Neural cell (in vitro differentiated cells): ENCODE measurements around the gene GRAMD1C. TPM values are rescaled to one million over a fixed set of nuclear protein-coding genes. Genes with fewer than 3 reads are reported as not detected.

ENCODE experiments used
- H2AFZ ChIP-seq: fragments of 200-600, 300-800 bp; sonication (generic), shearing (Covaris generic); 2 replicates; pipeline ENCODE4 v1.6.0; 2014; ENCODE audit warnings: low read depth, mild to moderate bottlenecking, antibody characterized with exemption, low read length, moderate library complexity
- H3F3A ChIP-seq: fragments of 200-600 bp; shearing (Covaris generic); 2 replicates; pipeline ENCODE4 v1.6.1; 2016; ENCODE audit warnings: mild to moderate bottlenecking, moderate library complexity, mixed read lengths, antibody characterized with exemption, low read length; ENCODE audit not compliant: insufficient read depth, poor library complexity, severe bottlenecking
- H3K27ac ChIP-seq: fragments of 200-600, 300-800 bp; sonication (generic), shearing (Covaris generic); 2 replicates; pipeline ENCODE4 v1.5.1; 2014; ENCODE audit warnings: mild to moderate bottlenecking, low read length, moderate library complexity
- H3K27me3 ChIP-seq: fragments of 300-800, 200-600 bp; sonication (generic), shearing (Covaris generic); 2 replicates; pipeline ENCODE4 v1.6.0; 2014; ENCODE audit warnings: mild to moderate bottlenecking, low read depth, low read length, moderate library complexity; ENCODE audit not compliant: insufficient read depth
- H3K36me3 ChIP-seq: fragments of 300-800, 200-600 bp; sonication (generic), shearing (Covaris generic); 2 replicates; pipeline ENCODE4 v1.5.1; 2014; ENCODE audit warnings: mild to moderate bottlenecking, antibody characterized with exemption, low read length, moderate library complexity; ENCODE audit not compliant: insufficient read depth
- H3K4me2 ChIP-seq: fragments of 300-800, 200-600 bp; sonication (generic), shearing (Covaris generic); 2 replicates; pipeline ENCODE4 v1.6.0; 2014; ENCODE audit warnings: mild to moderate bottlenecking, low read length
- H3K4me3 ChIP-seq: fragments of 300-800, 200-600 bp; sonication (generic), shearing (Covaris generic); 2 replicates; pipeline ENCODE4 v1.5.1; 2014; ENCODE audit warnings: mild to moderate bottlenecking, low read length, moderate library complexity
- H3K79me2 ChIP-seq: fragments of 200-600 bp; shearing (Covaris generic); replicated peaks from 2 replicates; pipeline ENCODE4 v1.6.0; 2014; ENCODE audit warnings: mild to moderate bottlenecking, low read length, moderate library complexity; ENCODE audit not compliant: insufficient read depth
- H3K9ac ChIP-seq: fragments of 300-800, 200-600 bp; sonication (generic), shearing (Covaris generic); 2 replicates; pipeline ENCODE4 v1.6.1; 2016; ENCODE audit warnings: mild to moderate bottlenecking, low read length, mixed read lengths
- H3K9me2 ChIP-seq: fragments of 200-600 bp; shearing (Covaris generic); 2 replicates; pipeline ENCODE4 v1.6.1; 2016; ENCODE audit warnings: mild to moderate bottlenecking, low read length, mixed read lengths; ENCODE audit not compliant: insufficient read depth
- H3K9me3 ChIP-seq: fragments of 200-600, 300-800 bp; sonication (generic), shearing (Covaris generic); 2 replicates; pipeline ENCODE4 v1.6.1; 2016; ENCODE audit warnings: mild to moderate bottlenecking, mixed run types, low read length, moderate library complexity, mixed read lengths
- H4K20me1 ChIP-seq: fragments of 200-600 bp; shearing (Covaris generic); 2 replicates; pipeline ENCODE4 v1.6.1; 2016; ENCODE audit warnings: mild to moderate bottlenecking, mixed run types; ENCODE audit not compliant: insufficient read depth
- CTCF ChIP-seq: fragments of 450-650 bp; IDR thresholded peaks from 2 replicates; pipeline ENCODE4 v1.5.1; 2014; ENCODE audit warnings: antibody characterized with exemption, mild to moderate bottlenecking, moderate library complexity; ENCODE audit not compliant: poor library complexity, severe bottlenecking
- EP300 ChIP-seq: fragments of 450-650 bp; conservative IDR thresholded peaks from 2 replicates; pipeline ENCODE4 v1.6.1; 2014; ENCODE audit warnings: antibody characterized with exemption, mild to moderate bottlenecking, moderate library complexity; ENCODE audit not compliant: poor library complexity, severe bottlenecking
- EZH2 ChIP-seq: fragments of 200-600, 300-800 bp; shearing (Covaris generic), sonication (generic); IDR thresholded peaks from 2 replicates; pipeline ENCODE4 v1.6.1; 2014; ENCODE audit warnings: antibody characterized with exemption, low read length, borderline replicate concordance, mild to moderate bottlenecking; ENCODE audit not compliant: insufficient read depth, poor library complexity, severe bottlenecking
- MXI1 ChIP-seq: fragments of 450-650 bp; conservative IDR thresholded peaks from 2 replicates; pipeline ENCODE4 v1.6.1; 2014; ENCODE audit warnings: antibody characterized with exemption, mild to moderate bottlenecking; ENCODE audit not compliant: poor library complexity, severe bottlenecking
- POLR2AphosphoS5 ChIP-seq: IDR thresholded peaks from 2 replicates; pipeline ENCODE4 v1.6.1; 2012
- RAD21 ChIP-seq: fragments of 450-650 bp; conservative IDR thresholded peaks from 2 replicates; pipeline ENCODE4 v1.6.1; 2014; ENCODE audit warnings: antibody characterized with exemption, mild to moderate bottlenecking, moderate library complexity
- REST ChIP-seq: IDR thresholded peaks from 2 replicates; pipeline ENCODE4 v1.6.1; 2012; ENCODE audit warnings: borderline replicate concordance
- SMC3 ChIP-seq: fragments of 450-650 bp; conservative IDR thresholded peaks from 2 replicates; pipeline ENCODE4 v1.6.1; 2014; ENCODE audit warnings: antibody characterized with exemption, mild to moderate bottlenecking, moderate library complexity; ENCODE audit not compliant: poor library complexity
- TAF1 ChIP-seq: IDR thresholded peaks from 2 replicates; pipeline ENCODE4 v1.6.1; 2012; ENCODE audit warnings: low read depth
- polyA plus RNA-seq: library from polyadenylated mRNA; depleted of rRNA; stranded (reverse); fragments of >200 nt; gene quantifications from 2 replicates; pipeline ENCODE4 v1.2.3, GENCODE V29; 2014

The GRAMD1C gene
- polyA plus RNA-seq, 1 donor from 2014 or later: 31.0 TPM

GRCh38 chr3:113927556-113927955, 89.0 kb downstream of the GRAMD1C start:
- TF ChIP-seq TAF1 (no peak), CTCF (no peak), SMC3 (no peak), REST (no peak), POLR2AphosphoS5 (no peak), EZH2 (no peak), EP300 (no peak), RAD21 (no peak), MXI1 (no peak)
- H3K9me2 ChIP-seq: no peaks in the 10 kb centered on the region
- H3K4me2 ChIP-seq: no peak overlapping the region
- no peaks in the 10 kb centered on the region for H4K20me1 ChIP-seq
- no peaks in the 10 kb centered on the region for H3K9me3 ChIP-seq
- no peak overlapping the region for H3K27ac ChIP-seq
- H3K36me3 ChIP-seq: no peaks in the 10 kb centered on the region
- no peak overlapping the region for H3K9ac ChIP-seq
- no peak overlapping the region for H3K4me3 ChIP-seq
- H3K79me2 ChIP-seq: no peaks in the 10 kb centered on the region
- H3K27me3 ChIP-seq: no peaks in the 10 kb centered on the region
- no peak overlapping the region for H2AFZ ChIP-seq
- H3F3A ChIP-seq: no peaks in the 10 kb centered on the region

- Histone ChIP-seq H3F3A (no peaks in the 10 kb centered on the region), H3K27me3 (peaks cover 19% of the 10 kb centered on the region), H3K9me3 (no peaks in the 10 kb centered on the region), H2AFZ (no peak overlapping the region), H3K4me2 (no peak overlapping the region), H3K27ac (no peak overlapping the region), H3K4me3 (peak overlapping the region; percentile 64), H3K36me3 (no peaks in the 10 kb centered on the region), H3K9ac (peak overlapping the region; percentile 30), H4K20me1 (no peaks in the 10 kb centered on the region), H3K79me2 (no peaks in the 10 kb centered on the region), H3K9me2 (no peaks in the 10 kb centered on the region)
- TF ChIP-seq POLR2AphosphoS5 (no peak), MXI1 (no peak), EP300 (no peak)
Observed at GRCh38 chr3:113946831-113947230, 108.2 kb downstream of the GRAMD1C start.
